ENCODE results near the gene GPR17.

GPR17 gene

GRCh38 chr2:127626917-127627739 lies 18.8 kb upstream of the GPR17 start:
- DNase-seq (ENCODE audit: low read depth, low spot score): no peak
- in situ Hi-C loops (cut with HindIII; ENCODE audit: low sequenced_read_pairs): no loop called here
- no peak overlapping the region for H3K4me3 ChIP-seq (ENCODE audit: low read depth, low read length)
- TF ChIP-seq CTCF (IDR thresholded peaks at IDR 0.05; ENCODE audit: low read depth, low read length): no peak

GRCh38 chr2:127627740-127628571 lies 18.0 kb upstream of the GPR17 start:
- no peak for TF ChIP-seq CTCF (IDR thresholded peaks at IDR 0.05; ENCODE audit: low read depth, low read length)
- DNase-seq (ENCODE audit: low read depth, low spot score): no peak
- H3K4me3 ChIP-seq (ENCODE audit: low read depth, low read length): no peak overlapping the region
- in situ Hi-C loops (cut with HindIII; ENCODE audit: low sequenced_read_pairs): no loop called here

- TF ChIP-seq CTCF (IDR thresholded peaks at IDR 0.05; ENCODE audit: low read depth, low read length): no peak
- in situ Hi-C loops (cut with HindIII; ENCODE audit: low sequenced_read_pairs): no loop called here
- DNase-seq (ENCODE audit: low read depth, low spot score): no peak
- no peak overlapping the region for H3K4me3 ChIP-seq (ENCODE audit: low read depth, low read length)
Measured at GRCh38 chr2:127628767-127629614, 17.0 kb upstream of the GPR17 start.

- in situ Hi-C loops (cut with HindIII; ENCODE audit: low sequenced_read_pairs): no loop called here
- no peak for TF ChIP-seq CTCF (IDR thresholded peaks at IDR 0.05; ENCODE audit: low read depth, low read length)
- H3K4me3 ChIP-seq (ENCODE audit: low read depth, low read length): no peak overlapping the region
- DNase-seq (ENCODE audit: low read depth, low spot score): no peak
Measured at GRCh38 chr2:127629637-127630036, 16.3 kb upstream of the GPR17 start.

- in situ Hi-C loops (cut with HindIII; ENCODE audit: low sequenced_read_pairs): no loop called here
- no peak for TF ChIP-seq CTCF (IDR thresholded peaks at IDR 0.05; ENCODE audit: low read depth, low read length)
- no peak overlapping the region for H3K4me3 ChIP-seq (ENCODE audit: low read depth, low read length)
- DNase-seq (ENCODE audit: low read depth, low spot score): no peak
Measured at GRCh38 chr2:127630096-127630863, 15.7 kb upstream of the GPR17 start.

All from astrocyte of the spinal cord (primary cell).